ENCODE results near the gene TUBGCP3.
"Not testable (repeated sequence)": the region's sequence is repeated elsewhere in the genome, so short reads cannot be mapped to it uniquely, and the experiment has no call there.

TUBGCP3 gene

DNA sequence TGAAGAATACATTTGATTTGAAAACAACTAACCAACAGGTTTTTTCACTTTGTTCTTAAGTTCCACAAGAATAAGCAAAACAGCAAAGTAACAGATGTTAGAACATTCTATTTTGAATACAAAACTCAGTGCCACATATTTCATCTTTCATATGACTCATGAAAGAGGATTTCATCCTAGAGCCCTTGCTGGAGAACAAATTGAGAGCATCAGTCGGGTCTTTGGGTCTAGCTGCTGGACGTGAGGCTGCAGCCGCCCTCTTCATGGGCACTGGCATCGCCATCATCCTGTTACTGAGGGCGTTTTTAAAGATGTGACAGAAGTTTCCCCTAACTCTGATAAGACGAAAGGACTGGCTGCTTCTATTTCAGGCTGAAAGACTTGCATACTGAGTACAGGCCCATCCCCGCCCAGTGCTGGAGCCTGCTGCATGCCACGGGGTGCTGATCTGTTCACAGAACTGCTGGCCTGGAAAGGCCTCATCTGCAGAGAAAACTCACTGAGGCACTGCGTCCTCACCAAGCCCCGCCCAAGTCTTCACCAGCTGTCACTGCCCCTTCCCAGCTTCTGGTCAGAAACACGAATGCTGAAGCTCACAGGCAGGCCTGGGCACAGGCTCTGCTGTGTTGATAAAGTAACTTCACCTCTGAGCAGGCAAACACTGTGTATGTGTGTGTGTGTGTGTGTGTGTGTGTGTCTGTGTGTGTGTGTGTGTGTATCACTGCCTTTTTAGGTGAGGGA, 101.4 kb downstream of the TUBGCP3 start:
- Histone ChIP-seq H3K4me1 (ENCODE audit: control insufficient read depth, low read length) (no peaks in the 10 kb centered on the region), H3F3A (ENCODE audit: control insufficient read depth, insufficient read depth) (no peaks in the 10 kb centered on the region), H3K9me3 (ENCODE audit: control insufficient read depth, insufficient read depth, low read length) (no peaks in the 10 kb centered on the region), H3K27me3 (ENCODE audit: control insufficient read depth, low read length) (no peaks in the 10 kb centered on the region), H3K27ac (ENCODE audit: low read depth, low read length) (no peak overlapping the region), H3K36me3 (ENCODE audit: control insufficient read depth, low read length) (peaks cover 25% of the 10 kb centered on the region), H3K79me2 (ENCODE audit: control insufficient read depth, low read length) (no peaks in the 10 kb centered on the region), H4K20me1 (ENCODE audit: control insufficient read depth, insufficient read depth, low read depth, low read length) (no peaks in the 10 kb centered on the region), H3K4me2 (ENCODE audit: low read length) (no peak overlapping the region), H3K9me2 (replicated peaks; ENCODE audit: control insufficient read depth, low read length) (no peaks in the 10 kb centered on the region), H3K4me3 (ENCODE audit: low read length) (no peak overlapping the region)
- TF ChIP-seq EZH2phosphoT487 (IDR thresholded peaks at IDR 0.05; ENCODE audit: borderline replicate concordance, low read length), result no peak
- TF ChIP-seq, protein P1, sequence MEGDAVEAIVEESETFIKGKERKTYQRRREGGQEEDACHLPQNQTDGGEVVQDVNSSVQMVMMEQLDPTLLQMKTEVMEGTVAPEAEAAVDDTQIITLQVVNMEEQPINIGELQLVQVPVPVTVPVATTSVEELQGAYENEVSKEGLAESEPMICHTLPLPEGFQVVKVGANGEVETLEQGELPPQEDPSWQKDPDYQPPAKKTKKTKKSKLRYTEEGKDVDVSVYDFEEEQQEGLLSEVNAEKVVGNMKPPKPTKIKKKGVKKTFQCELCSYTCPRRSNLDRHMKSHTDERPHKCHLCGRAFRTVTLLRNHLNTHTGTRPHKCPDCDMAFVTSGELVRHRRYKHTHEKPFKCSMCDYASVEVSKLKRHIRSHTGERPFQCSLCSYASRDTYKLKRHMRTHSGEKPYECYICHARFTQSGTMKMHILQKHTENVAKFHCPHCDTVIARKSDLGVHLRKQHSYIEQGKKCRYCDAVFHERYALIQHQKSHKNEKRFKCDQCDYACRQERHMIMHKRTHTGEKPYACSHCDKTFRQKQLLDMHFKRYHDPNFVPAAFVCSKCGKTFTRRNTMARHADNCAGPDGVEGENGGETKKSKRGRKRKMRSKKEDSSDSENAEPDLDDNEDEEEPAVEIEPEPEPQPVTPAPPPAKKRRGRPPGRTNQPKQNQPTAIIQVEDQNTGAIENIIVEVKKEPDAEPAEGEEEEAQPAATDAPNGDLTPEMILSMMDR (IDR thresholded peaks at IDR 0.05; ENCODE audit: low read depth, low read length, poor library complexity, severe bottlenecking), result no peak

- H4K20me1 ChIP-seq (ENCODE audit: control insufficient read depth, insufficient read depth, low read depth, low read length); H3F3A ChIP-seq (ENCODE audit: control insufficient read depth, insufficient read depth); H3K9me3 ChIP-seq (ENCODE audit: control insufficient read depth, insufficient read depth, low read length); H3K27ac ChIP-seq (ENCODE audit: low read depth, low read length); H3K9me2 ChIP-seq (replicated peaks; ENCODE audit: control insufficient read depth, low read length); H3K27me3 ChIP-seq (ENCODE audit: control insufficient read depth, low read length); H3K4me1 ChIP-seq (ENCODE audit: control insufficient read depth, low read length); H3K79me2 ChIP-seq (ENCODE audit: control insufficient read depth, low read length); H3K4me3 ChIP-seq (ENCODE audit: low read length); H3K4me2 ChIP-seq (ENCODE audit: low read length): not testable (repeated sequence)
- H3K36me3 ChIP-seq (ENCODE audit: control insufficient read depth, low read length), result peaks cover 25% of the 10 kb centered on the region
Measured at GRCh38 chr13:112485814-112486213, 102.1 kb downstream of the TUBGCP3 start.

- H3K27me3 ChIP-seq (ENCODE audit: control insufficient read depth, low read length), result no peaks in the 10 kb centered on the region
- H3K36me3 ChIP-seq (ENCODE audit: control insufficient read depth, low read length), result peaks cover 16% of the 10 kb centered on the region
- H3F3A ChIP-seq (ENCODE audit: control insufficient read depth, insufficient read depth), result peaks cover 5% of the 10 kb centered on the region; the same call in 1 of the 2 replicates
- no peak for TF ChIP-seq EZH2phosphoT487 (IDR thresholded peaks at IDR 0.05; ENCODE audit: borderline replicate concordance, low read length)
- TF ChIP-seq, protein P1 (IDR thresholded peaks at IDR 0.05; ENCODE audit: low read depth, low read length, poor library complexity, severe bottlenecking), result no peak
- no peaks in the 10 kb centered on the region for H3K4me1 ChIP-seq (ENCODE audit: control insufficient read depth, low read length)
- no peak overlapping the region for H3K4me3 ChIP-seq (ENCODE audit: low read length)
- H4K20me1 ChIP-seq (ENCODE audit: control insufficient read depth, insufficient read depth, low read depth, low read length), result no peaks in the 10 kb centered on the region
- no peak overlapping the region for H3K4me2 ChIP-seq (ENCODE audit: low read length)
- no peaks in the 10 kb centered on the region for H3K9me2 ChIP-seq (replicated peaks; ENCODE audit: control insufficient read depth, low read length)
- H3K79me2 ChIP-seq (ENCODE audit: control insufficient read depth, low read length), result no peaks in the 10 kb centered on the region
- no peaks in the 10 kb centered on the region for H3K9me3 ChIP-seq (ENCODE audit: control insufficient read depth, insufficient read depth, low read length)
- H3K27ac ChIP-seq (ENCODE audit: low read depth, low read length), result no peak overlapping the region
Measured at GRCh38 chr13:112483299-112483698, 104.7 kb downstream of the TUBGCP3 start.

DNA sequence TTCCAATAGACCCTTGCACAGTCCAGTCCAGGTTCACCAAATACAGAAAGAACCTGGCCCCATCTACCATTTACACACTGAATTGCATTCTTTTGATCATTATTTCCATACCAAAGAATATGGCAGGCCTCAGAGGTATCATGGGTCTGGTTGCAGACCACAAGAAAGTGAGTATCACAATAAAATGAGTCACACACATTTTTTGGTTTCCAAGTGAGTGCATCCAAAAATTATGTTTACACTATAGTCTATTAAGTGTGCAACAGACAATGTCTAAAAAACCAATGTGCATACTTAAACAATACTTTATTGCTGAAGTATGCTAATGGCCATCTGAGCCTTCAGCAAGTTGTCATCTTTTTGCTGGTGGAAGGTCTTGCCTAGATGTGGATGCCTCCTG, 106.5 kb downstream of the TUBGCP3 start:
- no peaks in the 10 kb centered on the region for H3K9me2 ChIP-seq (replicated peaks; ENCODE audit: control insufficient read depth, low read length)
- TF ChIP-seq, protein P1 (IDR thresholded peaks at IDR 0.05; ENCODE audit: low read depth, low read length, poor library complexity, severe bottlenecking), result no peak
- no peak for TF ChIP-seq EZH2phosphoT487 (IDR thresholded peaks at IDR 0.05; ENCODE audit: borderline replicate concordance, low read length)
- peaks cover 5% of the 10 kb centered on the region for H3K36me3 ChIP-seq (ENCODE audit: control insufficient read depth, low read length)
- peaks cover 5% of the 10 kb centered on the region; the same call in 1 of the 2 replicates for H3F3A ChIP-seq (ENCODE audit: control insufficient read depth, insufficient read depth)
- no peak overlapping the region for H3K27ac ChIP-seq (ENCODE audit: low read depth, low read length)
- no peak overlapping the region for H3K4me2 ChIP-seq (ENCODE audit: low read length)
- no peaks in the 10 kb centered on the region for H3K9me3 ChIP-seq (ENCODE audit: control insufficient read depth, insufficient read depth, low read length)
- H3K4me3 ChIP-seq (ENCODE audit: low read length), result no peak overlapping the region
- no peaks in the 10 kb centered on the region for H3K79me2 ChIP-seq (ENCODE audit: control insufficient read depth, low read length)
- no peaks in the 10 kb centered on the region for H3K4me1 ChIP-seq (ENCODE audit: control insufficient read depth, low read length)
- no peaks in the 10 kb centered on the region for H4K20me1 ChIP-seq (ENCODE audit: control insufficient read depth, insufficient read depth, low read depth, low read length)
- H3K27me3 ChIP-seq (ENCODE audit: control insufficient read depth, low read length), result no peaks in the 10 kb centered on the region

Measured in DOHH2 (cell line).